Measurements from ENCODE around the gene TIMM23B.
"Not testable (repeated sequence)": the region's sequence is repeated elsewhere in the genome, so short reads cannot be mapped to it uniquely, and the experiment has no call there.

DNA sequence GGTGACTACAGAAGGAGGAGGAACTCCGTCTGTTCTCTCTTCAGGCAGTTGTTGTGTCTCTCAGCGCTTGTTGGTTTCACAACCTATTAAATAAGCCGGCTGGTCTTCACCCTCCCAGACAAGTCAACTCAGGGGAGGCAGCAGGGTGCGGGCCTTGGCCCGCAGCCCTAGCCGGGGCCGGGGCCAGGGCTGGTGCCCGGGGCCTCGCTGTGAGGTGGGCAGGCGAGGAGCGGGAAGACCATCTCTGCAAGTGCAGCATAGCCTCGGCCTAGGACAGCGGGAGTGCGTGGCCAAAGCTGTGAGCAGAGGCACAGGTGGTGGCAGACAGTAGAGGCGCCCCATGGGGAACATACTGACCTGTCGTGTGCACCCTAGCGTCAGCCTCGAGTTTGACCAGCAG is 46.5 kb downstream of the TIMM23B start, which contains the start of gene AGAP6:
- TF ChIP-seq, protein P1, sequence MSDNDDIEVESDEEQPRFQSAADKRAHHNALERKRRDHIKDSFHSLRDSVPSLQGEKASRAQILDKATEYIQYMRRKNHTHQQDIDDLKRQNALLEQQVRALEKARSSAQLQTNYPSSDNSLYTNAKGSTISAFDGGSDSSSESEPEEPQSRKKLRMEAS (IDR thresholded peaks at IDR 0.05; ENCODE audit: low read depth, low read length) = not testable (repeated sequence)
- TF ChIP-seq, protein P2, sequence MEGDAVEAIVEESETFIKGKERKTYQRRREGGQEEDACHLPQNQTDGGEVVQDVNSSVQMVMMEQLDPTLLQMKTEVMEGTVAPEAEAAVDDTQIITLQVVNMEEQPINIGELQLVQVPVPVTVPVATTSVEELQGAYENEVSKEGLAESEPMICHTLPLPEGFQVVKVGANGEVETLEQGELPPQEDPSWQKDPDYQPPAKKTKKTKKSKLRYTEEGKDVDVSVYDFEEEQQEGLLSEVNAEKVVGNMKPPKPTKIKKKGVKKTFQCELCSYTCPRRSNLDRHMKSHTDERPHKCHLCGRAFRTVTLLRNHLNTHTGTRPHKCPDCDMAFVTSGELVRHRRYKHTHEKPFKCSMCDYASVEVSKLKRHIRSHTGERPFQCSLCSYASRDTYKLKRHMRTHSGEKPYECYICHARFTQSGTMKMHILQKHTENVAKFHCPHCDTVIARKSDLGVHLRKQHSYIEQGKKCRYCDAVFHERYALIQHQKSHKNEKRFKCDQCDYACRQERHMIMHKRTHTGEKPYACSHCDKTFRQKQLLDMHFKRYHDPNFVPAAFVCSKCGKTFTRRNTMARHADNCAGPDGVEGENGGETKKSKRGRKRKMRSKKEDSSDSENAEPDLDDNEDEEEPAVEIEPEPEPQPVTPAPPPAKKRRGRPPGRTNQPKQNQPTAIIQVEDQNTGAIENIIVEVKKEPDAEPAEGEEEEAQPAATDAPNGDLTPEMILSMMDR (IDR thresholded peaks at IDR 0.05; ENCODE audit: low read depth, low read length) = not testable (repeated sequence)
- TF ChIP-seq POLR2A (IDR thresholded peaks at IDR 0.05; ENCODE audit: extremely low read depth, insufficient read length) = not testable (repeated sequence)

Data from NB4 (cell line).